Dermis microvascular lymphatic vessel endothelial cell (primary cell): ENCODE measurements around the gene PDK2. TPM values are rescaled to one million over a fixed set of nuclear protein-coding genes. Genes with fewer than 3 reads are reported as not detected.
A peak's percentile ranks its signal among the peaks of the same experiment; 100 is the strongest.

Source experiments
- DNase-seq, 2 donors: peaks; one replicate each; pipeline versions ENCODE4 v3.0.0 to v3.0.0-alpha.2; 2010; ENCODE audit warnings: low read depth in 2 of 2
- total RNA-seq: library from RNA; depleted of rRNA; stranded (reverse); fragments of >200 nt; gene quantifications from 2 replicates; pipeline ENCODE4 v1.2.1, GENCODE V29; 2014

Gene PDK2
- total RNA-seq, 1 donor from 2014 or later: 8.0 TPM

- peak; percentile 20 to 74 for DNase-seq
Observed at GRCh38 chr17:50117202-50118051, 22.3 kb downstream of the PDK2 start.

- no peak for DNase-seq
Observed at GRCh38 chr17:50118076-50118827, 23.1 kb downstream of the PDK2 start.

GRCh38 chr17:50118828-50119218 is 23.7 kb downstream of the PDK2 start:
- DNase-seq: no peak

- no peak for DNase-seq
Observed at GRCh38 chr17:50120475-50121253, 25.5 kb downstream of the PDK2 start.

GRCh38 chr17:50122945-50123344 is 27.8 kb downstream of the PDK2 start:
- no peak for DNase-seq

- peak in 1 of 2 donors; percentile 25 for DNase-seq
Observed at GRCh38 chr17:50123649-50124349, 28.6 kb downstream of the PDK2 start.

GRCh38 chr17:50125420-50125997 is 30.4 kb downstream of the PDK2 start:
- no peak for DNase-seq

- peak in 1 of 2 donors; percentile 52 for DNase-seq
Observed at GRCh38 chr17:50127697-50128361, 32.7 kb downstream of the PDK2 start.

- peak in 1 of 2 donors; percentile 30 for DNase-seq
Observed at GRCh38 chr17:50128441-50129352, 33.5 kb downstream of the PDK2 start.

- DNase-seq: no peak
Observed at GRCh38 chr17:50129353-50129727, 34.2 kb downstream of the PDK2 start.

- peak; percentile 26 to 63 for DNase-seq
Observed at GRCh38 chr17:50129728-50130558, 34.8 kb downstream of the PDK2 start, which contains the start of gene SAMD14. Gene SAMD14 (minus strand): TSS chr17:50130160. CDS start chr17:50124959, 5,201 bp downstream.

- DNase-seq: no peak
Observed at GRCh38 chr17:50130559-50131305, 35.6 kb downstream of the PDK2 start.

- DNase-seq: no peak
Observed at GRCh38 chr17:50132104-50132794, 37.1 kb downstream of the PDK2 start.

- no peak for DNase-seq
Observed at GRCh38 chr17:50133028-50133768, 38.0 kb downstream of the PDK2 start.

GRCh38 chr17:50133769-50134099 is 38.6 kb downstream of the PDK2 start:
- no peak for DNase-seq
